GM12878 (cell line): ENCODE measurements around the gene HORMAD1. TPM values are rescaled to one million over a fixed set of nuclear protein-coding genes. Genes with fewer than 3 reads are reported as not detected.

Experiments used
- ATAC-seq: fragments of 200-7000 bp; cut with Tn5 transposase; 3 replicates; pipeline ENCODE4 v1.9.1; 2020; ENCODE audit warnings: mild to moderate bottlenecking, moderate library complexity
- BruUV-seq: library from RNA; stranded (reverse); fragments of 400-500 nt; replicated peaks from 2 replicates; lab custom pipeline; 2021; lab: Mats Ljungman, UMichigan
- CTCF ChIA-PET: fragments of 300-600 bp; sonication (Branson Sonifier 250); formaldehyde crosslinking; extraction: SDS; loops from one replicate; lab custom pipeline; 2021; ENCODE audit warnings: inconsistent platforms; lab: Yijun Ruan, JAX
- POLR2A ChIA-PET: fragments of 350-600 bp; formaldehyde crosslinking; extraction: SDS; loops from one replicate; lab custom pipeline; 2021; ENCODE audit warnings: inconsistent platforms; lab: Charles Lee
- RAD21 ChIA-PET: fragments of 300-600 bp; sonication (Branson Sonifier 250); formaldehyde crosslinking; loops from one replicate; lab custom pipeline; 2023; ENCODE audit warnings: antibody characterized with exemption; ENCODE audit not compliant: unreplicated experiment; lab: Charles Lee
- SMC1A ChIA-PET: fragments of 300-600 bp; sonication (Branson Sonifier 250); formaldehyde crosslinking; loops from one replicate; lab custom pipeline; 2023; ENCODE audit not compliant: unreplicated experiment, uncharacterized antibody; lab: Charles Lee
- DNase-seq: peaks from one replicate; pipeline ENCODE4 v3.0.0-alpha.2; 2011; ENCODE audit warnings: low read depth, low spot score
- FAIRE-seq: peaks from 3 replicates; lab custom pipeline; 2011; peaks lifted over from hg19 to GRCh38; lab: Jason Lieb, UNC
- H2AFZ ChIP-seq: 2 replicates; pipeline ENCODE4 v1.6.0; 2011; ENCODE audit warnings: low read depth, low read length, control low read depth; ENCODE audit not compliant: control insufficient read depth
- H3K27ac ChIP-seq: 2 replicates; pipeline ENCODE4 v1.5.1; 2011; ENCODE audit warnings: control low read depth; ENCODE audit not compliant: control insufficient read depth, insufficient read depth
- H3K27me3 ChIP-seq, 2 experiments: replicated peaks in 1 of 2; 2 replicates each; pipeline versions ENCODE4 v1.6.0 to v1.6.1; 2011; ENCODE audit warnings: low read length in 1 of 2; ENCODE audit not compliant: control insufficient read depth in 2 of 2, insufficient read depth in 2 of 2
- H3K36me3 ChIP-seq, 2 experiments: 2 replicates each; pipeline ENCODE4 v1.5.1; 2011; ENCODE audit warnings: low read length in 1 of 2; ENCODE audit not compliant: control insufficient read depth in 2 of 2, insufficient read depth in 2 of 2
- H3K4me1 ChIP-seq: 2 replicates; pipeline ENCODE4 v1.6.1; 2011; ENCODE audit warnings: mild to moderate bottlenecking, low read length, moderate library complexity, mixed read lengths; ENCODE audit not compliant: control insufficient read depth, insufficient read depth
- H3K4me2 ChIP-seq: 2 replicates; pipeline ENCODE4 v1.6.0; 2011; ENCODE audit warnings: control low read depth; ENCODE audit not compliant: control insufficient read depth, insufficient read depth
- H3K4me3 ChIP-seq: fragments of 200-600 bp; sonication (generic); 2 replicates; pipeline ENCODE4 v1.5.1; 2016
- H3K79me2 ChIP-seq: 2 replicates; pipeline ENCODE4 v1.6.0; 2011; ENCODE audit warnings: low read length; ENCODE audit not compliant: control insufficient read depth, insufficient read depth
- H3K9ac ChIP-seq: 2 replicates; pipeline ENCODE4 v1.8.0; 2011; ENCODE audit warnings: low read length, control low read depth, mixed read lengths; ENCODE audit not compliant: control insufficient read depth, insufficient read depth
- H3K9me3 ChIP-seq: replicated peaks from 3 replicates; pipeline ENCODE4 v1.5.1; 2011; ENCODE audit warnings: mild to moderate bottlenecking, low read length; ENCODE audit not compliant: control insufficient read depth, insufficient read depth
- H4K20me1 ChIP-seq: 2 replicates; pipeline ENCODE4 v1.6.0; 2011; ENCODE audit not compliant: control insufficient read depth, insufficient read depth
- BHLHE40 ChIP-seq, 2 experiments: fragments of 450-650 bp in 1 of 2; IDR thresholded peaks; 2 replicates each; pipeline ENCODE4 v1.6.1; 2011 to 2017; ENCODE audit warnings: low read depth in 2 of 2, borderline replicate concordance in 1 of 2, improper control_type of control experiment in 1 of 2, low read length in 1 of 2, mild to moderate bottlenecking in 1 of 2
- CBX3 ChIP-seq: fragments of 200-600 bp; sonication (generic); IDR thresholded peaks from 2 replicates; pipeline ENCODE4 v1.6.1; 2016; ENCODE audit warnings: low read depth, borderline replicate concordance
- EP300 ChIP-seq, 2 experiments: fragments of 150-350 bp in 1 of 2; IDR thresholded peaks; 2 replicates each; pipeline ENCODE4 v1.6.1; 2011 to 2012; ENCODE audit warnings: low read depth in 2 of 2, low read length in 2 of 2, borderline replicate concordance in 1 of 2, improper control_type of control experiment in 1 of 2, inconsistent platforms in 1 of 2; ENCODE audit not compliant: control insufficient read depth in 1 of 2
- KDM1A ChIP-seq: fragments of 200-600 bp; sonication (generic); IDR thresholded peaks from 2 replicates; pipeline ENCODE4 v1.6.1; 2016; ENCODE audit warnings: borderline replicate concordance
- KLF5 ChIP-seq: fragments of 450-650 bp; IDR thresholded peaks from 2 replicates; pipeline ENCODE4 v1.6.1; 2014; ENCODE audit warnings: mild to moderate bottlenecking; ENCODE audit not compliant: partially characterized antibody
- LARP7 ChIP-seq: fragments of 450-650 bp; IDR thresholded peaks from 2 replicates; pipeline ENCODE4 v1.6.1; 2017; ENCODE audit warnings: mild to moderate bottlenecking
- MEF2B ChIP-seq: fragments of 450-650 bp; IDR thresholded peaks from 2 replicates; pipeline ENCODE4 v1.6.1; 2018; ENCODE audit warnings: mild to moderate bottlenecking, moderate library complexity; ENCODE audit not compliant: partially characterized antibody, poor library complexity, severe bottlenecking
- MYB ChIP-seq: fragments of 150-350 bp; IDR thresholded peaks from 2 replicates; pipeline ENCODE4 v1.6.1; 2014; ENCODE audit warnings: mild to moderate bottlenecking, low read depth, low read length, borderline replicate concordance
- NBN ChIP-seq: fragments of 450-650 bp; IDR thresholded peaks from 2 replicates; pipeline ENCODE4 v1.6.1; 2016
- RB1 ChIP-seq: fragments of 450-650 bp; formaldehyde crosslinking; IDR thresholded peaks from 2 replicates; pipeline ENCODE4 v1.6.1; 2017; ENCODE audit warnings: mild to moderate bottlenecking, borderline replicate concordance
- SMC3 ChIP-seq: IDR thresholded peaks from 2 replicates; pipeline ENCODE4 v1.6.1; 2011; ENCODE audit warnings: low read length, improper control_type of control experiment, borderline replicate concordance
- SREBF2 ChIP-seq: IDR thresholded peaks from 2 replicates; pipeline ENCODE4 v1.6.1; 2012; ENCODE audit warnings: mild to moderate bottlenecking, low read length
- ZNF24 ChIP-seq: fragments of 450-650 bp; IDR thresholded peaks from 2 replicates; pipeline ENCODE4 v1.6.1; 2017; ENCODE audit warnings: antibody characterized with exemption, mild to moderate bottlenecking
- ZNF274 ChIP-seq: IDR thresholded peaks from one replicate; pipeline ENCODE4 v1.8.0; 2011; ENCODE audit not compliant: insufficient read length, insufficient read depth
- ZZZ3 ChIP-seq: IDR thresholded peaks from 2 replicates; pipeline ENCODE4 v1.6.1; 2011; ENCODE audit warnings: low read depth; ENCODE audit not compliant: control insufficient read depth, insufficient read length
- WGBS: methylation state at CpG from one replicate; pipeline ENCODE4 v1.1.6; 2016; ENCODE audit warnings: low lambda C conversion rate; ENCODE audit not compliant: insufficient replicate concordance, insufficient coverage; ENCODE audit errors: missing lambda C conversion rate; 5-methylcytosine and 5-hydroxymethylcytosine counted together
- in situ Hi-C: fragments of 300-500 bp; cut with MboI; formaldehyde crosslinking; loops from 9 replicates; pipeline ENCODE4 v1.14.3; 2018; ENCODE audit warnings: mixed read lengths
- intact Hi-C: fragments of 100-400 bp; cut with micrococcal nuclease; formaldehyde crosslinking; loops from one replicate; pipeline ENCODE4 v1.14.2; 2022; ENCODE audit not compliant: unreplicated experiment
- polyA plus RNA-seq, 11 experiments: library from polyadenylated mRNA; depleted of rRNA in 4 of 11; unstranded in 6 of 11; stranded (reverse) in 5 of 11; fragments of >200 nt; fragmentation: Nextera tagmentation in 4 of 11; fragmentation: Illumina TruSeq in 1 of 11; extraction: Ambion mirVana in 4 of 11; extraction: Trizol in 1 of 11; gene quantifications; 1 replicate in 1 of 11; 2 replicates in 10 of 11; pipeline versions ENCODE4 v1.2.1 to v1.2.3, GENCODE V29; 2011 to 2016; ENCODE audit warnings: inconsistent platforms in 2 of 11, missing spikeins in 2 of 11, low read depth in 1 of 11
- total RNA-seq, 4 experiments: library from RNA; depleted of rRNA in 3 of 4; stranded (reverse); fragments of >200 nt in 3 of 4; fragmentation: Illumina TruSeq in 1 of 4; extraction: Trizol in 1 of 4; gene quantifications; 2 replicates each; pipeline versions ENCODE4 v1.2.1 to v1.2.3, GENCODE V29; 2013 to 2021
- TF ChIP-seq, protein P1 (sequence below): IDR thresholded peaks from 2 replicates; pipeline ENCODE4 v1.6.1; 2011; ENCODE audit warnings: low read depth, low read length, improper control_type of control experiment, borderline replicate concordance
- TF ChIP-seq, protein P2 (sequence below), 3 experiments: IDR thresholded peaks in 2 of 3; conservative IDR thresholded peaks in 1 of 3; 2 replicates each; pipeline ENCODE4 v1.5.1; 2011; ENCODE audit warnings: low read depth in 3 of 3, low read length in 3 of 3, mild to moderate bottlenecking in 3 of 3, control low read depth in 2 of 3, moderate library complexity in 2 of 3, inconsistent platforms in 1 of 3, mixed read lengths in 1 of 3; ENCODE audit not compliant: control insufficient read depth in 2 of 3, insufficient read depth in 1 of 3; ENCODE audit errors: extremely low read depth in 1 of 3
- TF ChIP-seq, protein P3 (sequence below): IDR thresholded peaks from 2 replicates; pipeline ENCODE4 v1.6.1; 2011; ENCODE audit warnings: borderline replicate concordance, low read depth, mild to moderate bottlenecking, moderate library complexity, low read length; ENCODE audit not compliant: insufficient read depth, poor library complexity, severe bottlenecking

HORMAD1 gene
- total and polyA plus RNA-seq, 10 of the 15 experiments (the other 5 are each of a cell fraction or from before 2014, with no cell fraction given), result 0.08 to 0.22 (median 0.20) TPM; not detected in 6

DNA sequence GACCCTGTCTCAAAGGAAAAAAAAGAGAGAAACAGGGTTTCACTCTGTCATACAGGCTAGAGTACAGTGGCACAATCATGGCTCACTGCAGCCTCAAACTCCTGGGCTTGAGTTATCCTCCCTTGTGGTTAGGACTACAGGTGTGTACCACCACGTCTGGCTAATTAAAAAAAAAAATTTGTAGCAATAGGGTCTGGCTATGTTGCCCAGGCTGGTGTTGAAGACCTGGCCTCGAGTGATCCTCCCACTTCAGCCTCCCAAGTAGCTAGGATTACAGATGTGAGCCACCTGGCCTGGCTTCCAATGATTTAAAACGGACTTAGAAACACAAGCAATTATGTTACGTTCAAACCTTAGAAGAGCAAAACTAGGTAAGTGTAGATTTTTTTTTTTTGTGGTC lies 45.8 kb downstream of the HORMAD1 start (continued):
- TF ChIP-seq SMC3, result no peak

DNA sequence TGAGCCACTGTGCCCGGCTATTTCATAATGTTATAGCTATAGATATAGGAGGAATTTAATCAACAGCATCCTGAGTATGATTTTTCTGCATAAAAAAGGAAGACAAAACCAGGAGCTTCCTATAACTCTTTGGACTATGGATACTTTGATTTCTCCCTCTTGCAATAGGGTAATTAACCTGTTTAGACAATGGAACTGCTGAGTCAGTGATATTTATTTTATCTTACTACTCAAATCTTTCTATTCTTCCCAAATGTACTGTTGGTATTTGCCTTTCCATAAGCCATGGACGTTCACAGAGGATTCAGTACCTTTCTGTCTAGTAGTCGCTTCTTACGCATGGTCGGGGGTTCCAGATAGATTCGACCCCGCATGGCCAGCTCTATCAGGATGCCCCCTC lies 57.4 kb downstream of the HORMAD1 start:
- Histone ChIP-seq H2AFZ (no peak overlapping the region), H3K9ac (no peak overlapping the region), H3K36me3 (peaks cover 0 to 4% of the 10 kb centered on the region in 2 experiments; a peak in 1 of 4 replicates), H4K20me1 (no peaks in the 10 kb centered on the region), H3K27ac (no peak overlapping the region), H3K27me3 (no peaks in the 10 kb centered on the region), H3K4me1 (no peaks in the 10 kb centered on the region), H3K4me3 (no peak overlapping the region), H3K4me2 (no peak overlapping the region), H3K9me3 (no peaks in the 10 kb centered on the region), H3K79me2 (no peaks in the 10 kb centered on the region)
- intact Hi-C loops (no loop called here), in situ Hi-C loops (no loop called here)
- SMC1A ChIA-PET, result no interaction called here
- DNase-seq, result no peak
- ATAC-seq, result no peak
- CTCF ChIA-PET, result interaction anchor here (0.6 to 2.8 kb wide), 3 partner anchors 9 to 21 kb away, joined by 3 to 8 read pairs (median 3); no protein-coding TSS in a partner anchor
- no TSS peak for BruUV-seq
- 93% methylated on average over 7 of the region's 7 CpGs for WGBS
- POLR2A ChIA-PET, result no interaction called here
- FAIRE-seq, result no peak
- RAD21 ChIA-PET, result interaction anchor here (1.2 kb wide), 1 partner anchor 100 kb away, joined by 3 read pairs; no protein-coding TSS in a partner anchor
- TF ChIP-seq MYB (no peak), LARP7 (no peak), KLF5 (no peak), ZNF24 (no peak), MEF2B (no peak), ZZZ3 (no peak), EP300 (IDR thresholded peaks at IDR 0.05; ENCODE audit: borderline replicate concordance in 1 of 2, control insufficient read depth in 1 of 2, low read depth in 2 of 2, low read length in 2 of 2) (no peak), SMC3 (no peak), ZNF274 (no peak), CBX3 (no peak), BHLHE40 (IDR thresholded peaks at IDR 0.05; ENCODE audit: borderline replicate concordance in 1 of 2, low read depth in 2 of 2, low read length in 1 of 2) (no peak), KDM1A (no peak), SREBF2 (no peak), NBN (no peak), RB1 (no peak)
- TF ChIP-seq, protein P1, sequence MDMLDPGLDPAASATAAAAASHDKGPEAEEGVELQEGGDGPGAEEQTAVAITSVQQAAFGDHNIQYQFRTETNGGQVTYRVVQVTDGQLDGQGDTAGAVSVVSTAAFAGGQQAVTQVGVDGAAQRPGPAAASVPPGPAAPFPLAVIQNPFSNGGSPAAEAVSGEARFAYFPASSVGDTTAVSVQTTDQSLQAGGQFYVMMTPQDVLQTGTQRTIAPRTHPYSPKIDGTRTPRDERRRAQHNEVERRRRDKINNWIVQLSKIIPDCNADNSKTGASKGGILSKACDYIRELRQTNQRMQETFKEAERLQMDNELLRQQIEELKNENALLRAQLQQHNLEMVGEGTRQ, result no peak
- TF ChIP-seq, protein P2, sequence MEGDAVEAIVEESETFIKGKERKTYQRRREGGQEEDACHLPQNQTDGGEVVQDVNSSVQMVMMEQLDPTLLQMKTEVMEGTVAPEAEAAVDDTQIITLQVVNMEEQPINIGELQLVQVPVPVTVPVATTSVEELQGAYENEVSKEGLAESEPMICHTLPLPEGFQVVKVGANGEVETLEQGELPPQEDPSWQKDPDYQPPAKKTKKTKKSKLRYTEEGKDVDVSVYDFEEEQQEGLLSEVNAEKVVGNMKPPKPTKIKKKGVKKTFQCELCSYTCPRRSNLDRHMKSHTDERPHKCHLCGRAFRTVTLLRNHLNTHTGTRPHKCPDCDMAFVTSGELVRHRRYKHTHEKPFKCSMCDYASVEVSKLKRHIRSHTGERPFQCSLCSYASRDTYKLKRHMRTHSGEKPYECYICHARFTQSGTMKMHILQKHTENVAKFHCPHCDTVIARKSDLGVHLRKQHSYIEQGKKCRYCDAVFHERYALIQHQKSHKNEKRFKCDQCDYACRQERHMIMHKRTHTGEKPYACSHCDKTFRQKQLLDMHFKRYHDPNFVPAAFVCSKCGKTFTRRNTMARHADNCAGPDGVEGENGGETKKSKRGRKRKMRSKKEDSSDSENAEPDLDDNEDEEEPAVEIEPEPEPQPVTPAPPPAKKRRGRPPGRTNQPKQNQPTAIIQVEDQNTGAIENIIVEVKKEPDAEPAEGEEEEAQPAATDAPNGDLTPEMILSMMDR (IDR thresholded peaks at IDR 0.05 in 2 of 3, conservative IDR thresholded peaks at IDR 0.05 in 1 of 3; ENCODE audit: control insufficient read depth in 2 of 3, extremely low read depth in 1 of 3, insufficient read depth in 1 of 3, low read depth in 3 of 3, low read length in 3 of 3), result no peak
- TF ChIP-seq, protein P3, sequence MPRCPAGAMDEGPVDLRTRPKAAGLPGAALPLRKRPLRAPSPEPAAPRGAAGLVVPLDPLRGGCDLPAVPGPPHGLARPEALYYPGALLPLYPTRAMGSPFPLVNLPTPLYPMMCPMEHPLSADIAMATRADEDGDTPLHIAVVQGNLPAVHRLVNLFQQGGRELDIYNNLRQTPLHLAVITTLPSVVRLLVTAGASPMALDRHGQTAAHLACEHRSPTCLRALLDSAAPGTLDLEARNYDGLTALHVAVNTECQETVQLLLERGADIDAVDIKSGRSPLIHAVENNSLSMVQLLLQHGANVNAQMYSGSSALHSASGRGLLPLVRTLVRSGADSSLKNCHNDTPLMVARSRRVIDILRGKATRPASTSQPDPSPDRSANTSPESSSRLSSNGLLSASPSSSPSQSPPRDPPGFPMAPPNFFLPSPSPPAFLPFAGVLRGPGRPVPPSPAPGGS, result no peak
